Mammary epithelial cell (primary cell): ENCODE results near the gene ATP5ME.

Experiments used
- CTCF ChIP-seq, 2 donors: IDR thresholded peaks in 1 of 2; conservative IDR thresholded peaks in 1 of 2; 2 replicates each; pipeline ENCODE4 v1.5.1; 2011 to 2012; ENCODE audit warnings: inconsistent platforms in 2 of 2, low read length in 2 of 2, mild to moderate bottlenecking in 2 of 2, control low read depth in 1 of 2, low read depth in 1 of 2; ENCODE audit not compliant: insufficient read depth in 1 of 2; ENCODE audit errors: extremely low read depth in 1 of 2
- EZH2 ChIP-seq: IDR thresholded peaks from 2 replicates; pipeline ENCODE4 v1.6.1; 2012; ENCODE audit warnings: low read length, inconsistent platforms, borderline replicate concordance

- TF ChIP-seq CTCF (conservative IDR thresholded peaks at IDR 0.05 in 1 of 2, IDR thresholded peaks at IDR 0.05 in 1 of 2; ENCODE audit: extremely low read depth in 1 of 2, insufficient read depth in 1 of 2, low read depth in 1 of 2, low read length in 2 of 2) (no peak), EZH2 (no peak)
These were observed 50.0 kb downstream of the ATP5ME start for GRCh38 chr4:623914-624566.
